ENCODE measurements around the gene SLC22A4.

SLC22A4 gene

GRCh38 chr5:132392978-132393825 lies 99.0 kb downstream of the SLC22A4 start:
- H3K4me3 ChIP-seq (ENCODE audit: low read length in 2 of 2): no peak overlapping the region
- H3K9me3 ChIP-seq (ENCODE audit: control insufficient read depth in 2 of 2, low read length in 2 of 2): no peaks in the 10 kb centered on the region
- peaks cover 35 to 53% of the 10 kb centered on the region in 2 donors for H3K36me3 ChIP-seq (ENCODE audit: control insufficient read depth in 2 of 2, insufficient read depth in 2 of 2, low read length in 2 of 2)
- peaks cover 8 to 17% of the 10 kb centered on the region in 2 donors for H3K4me1 ChIP-seq (ENCODE audit: control insufficient read depth in 2 of 2, insufficient read depth in 2 of 2, low read length in 2 of 2)
- H3K9ac ChIP-seq (ENCODE audit: low read depth in 1 of 2, low read length in 2 of 2): no peak overlapping the region
- H3K27ac ChIP-seq (ENCODE audit: low read depth in 2 of 2, low read length in 2 of 2): no peak overlapping the region
- H3K27me3 ChIP-seq (ENCODE audit: control insufficient read depth in 2 of 2, insufficient read depth in 2 of 2, low read length in 2 of 2): no peaks in the 10 kb centered on the region
